GM21367 (cell line): ENCODE results near the gene UNC13B.
"Not testable (repeated sequence)": the region's sequence is repeated elsewhere in the genome, so short reads cannot be mapped to it uniquely, and the experiment has no call there.

ENCODE experiments used
- ATAC-seq: cut with Tn5 transposase; IDR thresholded peaks from one replicate; pipeline ENCODE4 v1.9.1; 2021; ENCODE audit not compliant: unreplicated experiment

UNC13B gene

DNA sequence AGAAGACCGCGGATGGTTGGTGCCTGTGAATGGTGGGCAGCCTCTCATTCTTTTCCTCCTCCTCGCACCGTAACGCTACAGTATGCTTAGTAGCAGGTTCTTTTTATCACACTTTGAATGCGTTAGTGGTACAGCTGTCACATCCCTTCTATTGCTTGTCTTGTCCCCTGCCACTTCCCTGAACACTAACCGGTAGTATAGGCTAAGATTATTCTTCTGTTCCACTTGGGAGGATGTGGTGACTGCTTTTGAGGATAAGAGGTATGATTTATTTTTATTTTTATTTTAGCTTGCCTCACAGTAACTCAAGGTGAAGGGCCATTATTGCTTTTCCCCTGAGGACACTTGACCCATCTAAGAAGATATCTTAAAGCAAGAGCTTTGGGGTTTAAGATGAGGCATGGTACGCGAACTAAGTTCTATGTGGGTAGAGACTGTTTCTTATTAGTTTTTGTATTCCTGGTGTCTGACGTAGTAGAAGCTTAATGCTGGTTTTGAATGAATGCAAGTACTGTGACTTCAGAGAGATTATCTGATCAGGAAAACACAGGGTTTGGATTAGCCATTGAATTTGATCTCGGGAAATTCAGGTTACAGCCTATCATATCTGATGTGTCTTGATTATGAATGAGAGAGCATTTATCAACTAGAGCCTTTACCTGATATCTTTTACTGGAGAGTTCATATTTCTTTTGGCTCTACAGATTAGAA is 951 bp downstream of the UNC13B start:
- no peak for ATAC-seq

DNA sequence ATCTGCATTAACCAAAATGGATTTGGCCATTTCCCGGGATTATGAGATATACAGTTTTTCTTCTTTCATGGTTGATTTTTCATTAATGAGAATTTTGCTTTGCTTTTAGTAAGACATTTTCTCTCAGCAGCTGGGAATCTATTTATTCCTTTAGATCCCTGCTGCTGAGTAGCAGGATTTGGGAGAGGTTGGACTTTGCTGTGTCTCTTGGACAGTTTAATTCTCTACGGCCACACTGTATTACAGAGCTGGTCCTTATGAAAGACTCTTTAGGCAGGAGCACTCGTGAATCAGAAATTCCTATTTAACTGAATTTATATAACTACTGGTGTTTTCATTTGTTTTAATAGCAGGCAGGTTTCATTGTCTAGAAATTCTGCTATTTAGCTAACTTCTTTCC is 1.6 kb downstream of the UNC13B start:
- ATAC-seq = no peak

DNA sequence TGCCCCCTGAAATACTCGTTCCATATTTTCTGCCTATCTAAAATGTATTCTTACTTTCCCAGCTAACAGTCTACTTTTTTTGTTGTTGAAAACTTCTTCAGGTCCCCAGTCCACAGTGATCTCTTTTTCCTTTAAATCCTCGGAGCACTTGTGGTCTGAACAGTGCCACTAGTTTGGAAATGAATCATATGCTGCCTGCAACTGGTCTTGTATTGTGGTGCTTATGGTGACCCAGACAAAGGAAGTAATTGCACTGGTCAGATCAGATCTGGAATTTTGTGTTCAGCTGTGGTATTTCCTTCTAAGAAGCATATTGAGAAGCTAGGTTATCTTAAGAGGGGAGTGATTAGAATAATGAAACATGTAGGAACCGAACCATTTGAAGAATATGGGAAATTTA is 2.9 kb downstream of the UNC13B start:
- no peak for ATAC-seq

DNA sequence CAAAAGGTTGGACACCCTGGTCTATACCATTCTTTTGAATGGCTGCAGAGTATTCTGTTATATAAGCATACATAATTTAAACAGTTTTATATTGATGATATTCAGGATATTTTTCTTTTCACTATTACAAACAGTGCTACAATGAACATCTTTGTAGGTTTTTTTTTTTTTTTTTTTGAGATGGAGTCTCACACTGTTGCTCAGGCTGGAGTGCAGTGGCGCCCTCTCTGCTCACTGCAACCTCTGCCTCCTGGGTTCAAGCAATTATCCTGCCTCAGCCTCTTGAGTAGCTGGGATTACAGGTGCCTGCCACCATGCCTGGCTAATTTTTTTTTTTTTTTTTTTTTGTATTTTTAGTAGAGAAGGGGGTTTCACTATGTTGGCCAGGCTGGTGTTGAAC is 5.6 kb downstream of the UNC13B start:
- not testable (repeated sequence) for ATAC-seq

DNA sequence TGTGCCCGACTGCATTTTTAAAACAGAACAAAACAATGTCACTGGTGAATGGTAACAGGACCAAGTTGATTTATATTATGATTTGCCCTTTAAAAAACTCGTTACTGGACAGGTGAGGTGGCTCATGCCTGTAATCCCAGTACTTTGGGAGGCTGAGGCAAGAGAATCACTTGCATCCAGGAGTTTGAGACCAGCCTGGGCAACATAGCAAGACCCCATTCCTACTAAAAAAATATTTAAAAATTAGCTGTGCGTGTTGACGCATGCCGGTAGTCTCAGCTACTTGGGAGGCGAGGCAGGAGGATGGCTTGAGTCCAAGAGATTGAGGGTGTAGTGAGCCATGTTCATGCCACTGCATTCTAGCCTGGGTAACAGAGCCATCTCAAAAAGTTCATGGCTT is 7.2 kb downstream of the UNC13B start:
- no peak for ATAC-seq

DNA sequence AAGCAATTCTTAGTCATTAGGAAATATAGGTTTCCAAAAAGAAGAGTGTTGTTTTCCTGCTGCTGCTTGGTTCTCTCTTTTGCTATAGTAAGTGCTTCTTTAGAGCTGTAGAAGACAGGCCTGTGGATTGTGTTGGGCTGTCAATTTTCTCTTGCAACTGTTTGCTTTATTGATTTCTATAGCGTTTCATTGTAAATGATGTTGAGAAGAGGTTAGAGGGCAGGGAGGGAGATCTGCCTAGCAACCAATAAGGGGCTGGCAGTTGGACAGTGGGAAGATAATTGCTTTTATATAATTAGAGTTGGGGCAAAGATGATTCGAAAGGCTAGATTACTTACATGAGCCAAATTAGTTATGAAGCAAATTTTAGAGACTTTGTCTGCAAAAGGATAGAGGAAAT is 11.1 kb downstream of the UNC13B start:
- no peak for ATAC-seq

DNA sequence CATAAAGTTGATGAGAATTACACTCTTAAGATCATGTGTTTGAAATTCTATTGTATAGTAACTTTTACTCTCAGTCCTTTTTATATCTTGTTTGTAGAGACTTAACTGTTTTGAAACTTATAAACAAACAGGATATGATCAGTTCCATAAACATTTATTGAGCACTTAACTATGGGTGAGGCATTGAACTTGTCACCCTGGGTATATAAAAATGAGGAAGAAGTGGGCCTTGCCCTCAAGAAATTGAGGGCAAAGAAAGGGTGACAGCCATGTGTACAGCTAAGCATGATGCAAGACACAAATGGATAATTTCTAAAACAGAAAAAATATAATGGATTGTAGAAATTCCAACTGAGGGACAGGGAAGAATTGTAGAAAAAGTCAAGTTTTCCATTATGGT is 15.7 kb downstream of the UNC13B start:
- no peak for ATAC-seq

DNA sequence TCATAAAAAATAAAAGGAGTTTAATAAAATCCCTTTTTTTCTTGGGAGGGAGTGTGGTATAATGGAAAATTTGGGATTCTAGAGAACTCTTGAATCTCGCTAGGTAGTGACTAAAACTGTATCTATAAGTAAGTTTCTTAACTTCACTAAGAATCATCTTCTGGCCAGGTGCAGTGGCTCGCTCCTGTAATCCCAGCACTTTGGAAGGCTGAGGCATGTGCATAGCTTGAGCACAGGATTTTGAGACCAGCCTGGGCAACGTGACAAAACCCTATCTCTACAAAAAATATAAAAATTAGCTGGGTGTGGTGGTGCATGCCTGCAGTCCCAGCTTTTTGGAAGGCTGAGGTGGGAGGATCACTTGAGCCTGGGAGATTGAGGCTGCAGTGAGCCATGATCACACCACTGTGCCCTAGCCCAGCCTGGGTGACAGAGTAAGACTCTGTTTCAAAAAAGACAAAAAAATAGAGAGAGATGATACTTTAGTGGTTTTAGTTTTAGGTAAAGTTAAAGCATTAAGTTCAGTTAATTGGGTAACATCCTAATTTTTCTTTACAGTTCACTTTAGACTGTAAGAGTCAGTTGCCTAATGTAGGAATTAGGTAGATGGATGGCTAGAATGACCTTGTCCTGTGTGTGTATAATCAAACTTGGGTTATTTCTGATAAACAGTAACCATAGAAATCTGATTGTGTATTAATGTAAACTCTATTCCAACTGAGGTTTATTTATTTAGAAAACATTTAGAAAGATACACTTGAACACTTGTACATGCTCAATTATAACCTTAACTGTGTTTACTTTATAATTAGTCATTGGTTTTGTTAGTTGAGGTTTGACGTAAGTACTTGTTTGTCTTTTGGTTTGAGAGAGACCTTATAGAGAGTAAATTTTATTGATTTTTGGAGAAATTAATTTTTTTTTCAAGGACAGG is 17.8 kb downstream of the UNC13B start:
- ATAC-seq = no peak

DNA sequence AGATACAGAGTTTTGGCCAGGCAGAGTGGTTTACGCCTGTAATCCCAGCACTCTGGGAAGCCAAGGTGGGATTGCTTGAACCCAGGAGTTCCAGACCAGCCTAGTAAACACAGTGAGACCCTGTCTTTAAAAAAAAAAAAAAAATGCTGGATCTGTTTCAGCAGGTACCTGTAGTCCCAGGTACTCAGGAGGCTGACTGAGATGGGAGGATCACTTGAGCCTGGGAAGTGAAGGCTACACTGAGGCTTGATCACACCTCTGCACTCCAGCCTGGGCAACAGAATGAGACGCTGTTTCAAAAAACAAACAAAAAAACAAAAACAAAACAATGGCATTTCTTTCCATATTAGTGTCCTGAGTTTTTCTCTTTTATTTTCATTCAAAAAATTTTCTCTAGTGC is 19.0 kb downstream of the UNC13B start:
- ATAC-seq = no peak

DNA sequence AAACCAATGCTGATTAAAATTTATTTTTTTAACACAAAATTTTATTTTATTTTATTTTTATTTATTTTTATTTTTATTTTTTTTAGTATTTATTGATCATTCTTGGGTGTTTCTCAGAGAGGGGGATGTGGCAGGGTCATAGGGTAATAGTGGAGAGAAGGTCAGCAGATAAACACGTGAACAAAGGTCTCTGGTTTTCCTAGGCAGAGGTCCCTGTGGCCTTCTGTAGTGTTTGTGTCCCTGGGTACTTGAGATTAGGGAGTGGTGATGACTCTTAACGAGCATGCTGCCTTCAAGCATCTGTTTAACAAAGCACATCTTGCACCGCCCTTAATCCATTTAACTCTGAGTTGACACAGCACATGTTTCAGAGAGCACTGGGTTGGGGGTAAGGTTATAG is 20.6 kb downstream of the UNC13B start:
- ATAC-seq = not testable (repeated sequence)

DNA sequence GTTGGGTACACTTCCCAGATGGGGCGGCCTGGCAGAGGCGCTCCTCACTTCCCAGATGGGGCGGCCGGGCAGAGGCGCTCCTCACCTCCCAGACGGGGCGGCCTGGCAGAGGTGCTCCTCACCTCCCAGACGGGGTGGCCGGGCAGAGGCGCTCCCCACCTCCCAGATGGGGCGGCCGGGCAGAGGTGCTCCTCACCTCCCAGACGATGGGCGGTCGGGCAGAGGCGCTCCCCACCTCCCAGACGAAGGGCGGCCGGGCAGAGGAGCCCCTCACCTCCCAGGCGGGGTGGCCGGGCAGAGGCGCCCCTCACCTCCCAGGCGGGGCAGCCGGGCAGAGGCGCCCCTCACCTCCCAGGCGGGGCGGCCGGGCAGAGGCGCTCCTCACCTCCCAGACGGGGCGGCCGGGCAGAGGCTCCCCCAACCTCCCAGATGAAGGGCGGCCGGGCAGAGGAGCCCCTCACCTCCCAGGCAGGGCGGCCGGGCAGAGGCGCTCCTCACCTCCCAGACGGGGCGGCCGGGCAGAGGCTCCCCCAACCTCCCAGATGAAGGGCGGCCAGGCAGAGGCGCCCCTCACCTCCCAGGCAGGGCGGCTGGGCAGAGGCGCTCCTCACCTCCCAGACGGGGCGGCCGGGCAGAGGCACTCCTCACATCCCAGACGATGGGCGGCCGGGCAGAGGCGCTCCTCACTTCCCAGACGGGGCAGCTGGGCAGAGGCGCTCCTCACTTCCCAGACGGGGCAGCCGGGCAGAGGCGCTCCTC is 21.4 kb downstream of the UNC13B start:
- not testable (repeated sequence) for ATAC-seq

DNA sequence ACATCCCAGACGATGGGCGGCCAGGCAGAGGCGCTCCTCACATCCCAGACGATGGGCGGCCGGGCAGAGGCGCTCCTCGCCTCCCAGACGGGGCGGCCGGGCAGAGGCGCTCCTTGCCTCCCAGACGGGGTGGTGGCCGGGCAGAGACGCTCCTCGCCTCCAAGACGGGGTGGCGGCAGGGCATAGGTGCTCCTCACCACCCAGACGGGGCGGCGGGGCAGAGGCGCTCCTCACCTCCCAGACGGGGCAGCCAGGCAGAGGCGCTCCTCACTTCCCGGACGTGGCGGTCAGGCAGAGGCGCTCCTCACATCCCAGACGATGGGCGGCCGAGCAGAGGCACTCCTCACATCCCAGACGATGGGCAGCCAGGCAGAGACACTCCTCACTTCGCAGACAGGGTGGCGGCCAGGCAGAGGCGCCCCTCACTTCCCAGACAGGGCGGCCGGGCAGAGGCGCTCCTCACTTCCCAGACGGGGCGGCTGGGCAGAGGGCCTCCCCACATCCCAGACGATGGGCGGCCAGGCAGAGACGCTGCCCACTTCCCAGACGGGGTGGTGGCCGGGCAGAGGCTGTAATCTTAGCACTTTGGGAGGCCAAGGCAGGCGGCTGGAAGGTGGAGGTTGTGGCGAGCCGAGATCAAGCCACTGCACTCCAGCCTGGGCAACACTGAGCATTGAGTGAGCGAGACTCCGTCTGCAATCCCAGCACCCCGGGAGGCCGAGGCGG is 22.1 kb downstream of the UNC13B start:
- not testable (repeated sequence) for ATAC-seq

DNA sequence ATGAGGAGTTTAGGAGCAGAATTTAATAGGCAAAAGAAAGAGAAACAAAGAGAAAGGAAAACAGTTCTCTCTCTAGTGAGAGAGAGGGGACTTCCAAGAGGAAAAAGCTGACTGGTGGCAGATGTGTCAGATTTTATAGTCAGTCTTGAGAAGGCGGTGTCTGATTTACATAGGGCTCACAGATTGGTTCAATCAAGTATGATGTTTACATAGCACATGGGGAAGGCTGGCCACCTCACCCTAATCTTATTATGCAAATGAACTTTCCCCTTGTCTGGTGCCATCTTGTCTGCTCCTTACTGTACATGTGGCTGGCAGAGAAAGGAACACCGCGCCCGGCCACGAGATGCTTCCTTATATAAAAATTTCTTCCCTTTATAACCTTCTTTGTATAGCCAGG is 24.7 kb downstream of the UNC13B start:
- no peak for ATAC-seq

DNA sequence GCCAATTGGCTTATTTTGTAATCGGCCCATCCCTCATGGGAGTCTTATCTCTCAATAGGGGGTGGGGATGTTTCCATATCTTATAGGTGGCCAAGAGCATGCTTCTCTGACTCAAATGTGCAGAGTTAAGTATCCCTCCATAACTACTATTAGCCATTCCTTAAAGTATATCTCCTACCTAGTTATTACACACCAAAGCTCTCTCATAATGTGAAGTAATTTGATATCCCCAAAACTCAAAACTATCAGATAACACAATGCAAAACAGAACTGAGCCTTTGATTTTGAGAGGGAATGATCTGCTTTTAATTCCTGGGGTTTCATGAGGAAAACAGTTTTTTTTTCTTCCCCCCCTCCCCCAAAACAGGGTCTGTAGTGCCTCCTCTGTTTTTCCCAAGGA is 28.4 kb downstream of the UNC13B start:
- ATAC-seq = no peak

DNA sequence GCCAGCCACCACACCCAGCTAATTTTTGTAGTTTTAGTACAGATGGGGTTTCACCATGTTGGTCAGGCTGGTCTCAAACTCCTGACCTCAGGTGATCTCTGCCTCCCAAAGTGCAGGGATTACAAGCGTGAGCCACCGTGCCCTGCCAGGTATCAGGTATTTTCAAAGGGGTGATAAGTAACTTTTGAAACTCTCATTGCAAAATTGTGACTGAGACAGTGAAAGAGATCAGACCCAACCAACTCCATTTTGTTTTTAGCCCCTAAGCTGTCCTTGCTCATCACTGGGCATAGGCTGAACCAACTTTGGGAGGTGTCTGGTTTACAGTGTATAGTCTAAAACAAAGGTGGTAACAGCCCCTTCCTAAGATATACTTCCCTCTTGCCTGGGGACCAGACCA is 29.3 kb downstream of the UNC13B start:
- no peak for ATAC-seq

DNA sequence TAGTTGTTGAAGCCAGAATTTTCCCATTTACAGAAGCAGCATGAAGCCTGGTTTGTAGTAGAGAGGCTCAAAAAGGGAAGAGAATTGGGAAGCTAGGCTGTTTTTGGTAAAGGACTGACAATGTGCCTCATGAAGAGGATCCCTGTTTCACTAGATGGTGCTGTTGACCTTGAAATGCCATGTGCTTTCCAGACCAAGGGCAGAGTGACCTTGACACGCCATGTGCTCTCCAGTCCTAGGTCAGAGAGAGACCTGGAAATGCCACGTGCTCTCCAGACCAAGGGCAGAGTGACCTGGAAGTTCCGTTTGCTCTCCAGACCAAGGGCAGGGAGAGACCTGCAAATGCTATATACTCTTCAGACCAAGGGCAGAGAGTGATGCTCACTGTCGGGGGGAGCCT is 32.0 kb downstream of the UNC13B start:
- no peak for ATAC-seq

DNA sequence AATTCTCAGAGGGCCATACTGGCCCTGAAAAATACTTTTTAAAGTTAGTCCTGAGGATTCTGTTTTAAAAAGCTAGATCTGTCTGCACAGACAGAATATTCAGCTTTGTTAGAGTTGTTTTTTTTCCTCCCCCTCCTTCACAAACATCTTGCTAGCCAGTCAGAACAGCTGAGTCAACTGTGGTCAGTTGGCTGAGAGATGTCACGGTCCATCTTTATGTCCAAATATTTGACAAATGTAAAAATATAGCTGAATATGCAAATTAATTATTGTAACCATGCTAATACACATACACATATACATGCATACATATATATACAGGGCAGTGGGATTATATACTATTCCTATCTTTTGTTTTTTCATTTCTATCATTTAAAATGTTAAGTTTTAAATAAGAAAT is 33.9 kb downstream of the UNC13B start:
- ATAC-seq = no peak

DNA sequence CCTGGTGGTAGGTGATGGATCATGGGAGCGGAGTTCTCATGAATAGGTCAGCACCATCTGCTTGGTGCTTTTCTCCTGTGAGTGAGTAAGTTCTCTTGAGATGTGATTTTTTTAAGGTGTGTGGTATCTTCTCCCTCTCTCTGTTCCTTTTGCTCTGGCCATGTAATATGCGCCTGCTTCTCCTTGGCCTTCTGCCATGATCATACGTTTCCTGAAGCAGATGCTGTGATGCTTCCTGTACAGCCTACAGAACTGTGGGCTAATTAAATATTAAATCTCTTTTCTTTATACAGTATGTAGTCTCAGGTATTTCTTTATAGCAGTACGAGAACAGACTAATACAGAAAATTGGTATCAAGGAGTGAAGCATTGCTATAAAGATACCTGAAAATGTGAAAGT is 36.4 kb downstream of the UNC13B start:
- no peak for ATAC-seq

DNA sequence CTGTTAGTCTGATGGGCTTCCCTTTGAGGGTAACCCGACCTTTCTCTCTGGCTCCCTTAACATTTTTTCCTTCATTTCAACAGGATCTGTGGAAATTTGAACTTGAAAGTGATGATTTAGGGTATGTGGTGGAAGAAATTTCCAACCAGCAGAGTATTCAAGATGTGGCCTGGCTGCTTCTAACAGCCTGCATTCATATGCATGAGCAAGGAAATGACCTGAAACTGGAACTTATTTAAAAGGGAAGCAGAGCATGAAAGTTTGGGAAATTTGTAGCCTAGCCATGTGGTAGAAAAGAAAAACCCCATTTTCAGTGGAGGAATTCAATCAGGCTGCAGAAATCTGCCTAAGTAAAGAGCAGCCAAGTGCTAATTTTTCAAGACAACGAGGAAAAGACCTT is 41.7 kb downstream of the UNC13B start:
- no peak for ATAC-seq

DNA sequence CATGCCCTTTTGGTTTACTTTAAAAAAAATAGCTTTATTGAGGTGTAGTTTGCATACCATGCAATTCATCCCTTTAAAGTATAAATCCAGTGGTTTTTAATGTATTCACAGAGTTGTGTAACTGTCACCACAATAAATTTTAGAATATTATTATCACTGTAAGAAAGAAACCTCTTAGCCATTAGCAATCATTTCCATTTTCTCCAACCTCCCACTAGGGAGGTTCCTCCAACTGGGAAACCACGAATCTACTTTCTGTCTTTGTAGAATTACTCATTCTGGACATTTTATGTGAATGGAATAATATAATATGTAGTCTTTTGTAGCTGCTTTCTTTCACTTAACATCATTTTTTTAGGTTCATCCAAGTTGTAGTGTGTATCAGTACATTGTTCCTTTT is 43.5 kb downstream of the UNC13B start:
- no peak for ATAC-seq

DNA sequence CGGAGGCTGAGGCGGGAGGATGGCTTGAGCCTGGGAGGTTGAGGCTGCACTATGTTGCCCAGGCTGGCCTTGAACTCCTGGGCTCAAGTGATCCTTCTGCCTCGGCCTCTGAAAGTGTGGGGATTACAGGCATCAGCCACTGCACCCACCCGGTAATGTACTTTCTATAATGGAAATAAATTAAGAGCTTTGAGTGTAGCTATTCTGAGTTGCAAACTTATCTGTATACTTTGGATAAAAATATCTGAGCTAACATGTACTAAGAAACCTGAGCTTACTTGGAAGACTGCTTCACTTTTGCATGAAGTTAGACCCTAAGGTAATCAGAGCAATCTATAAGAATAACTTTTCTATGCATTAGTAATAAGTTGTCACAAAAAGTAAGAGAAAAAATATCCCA is 50.0 kb downstream of the UNC13B start:
- ATAC-seq = no peak
